Activated naive CD4-positive, alpha-beta T cell (primary cell): ENCODE measurements around the gene DNM3.
"Not testable (repeated sequence)": the region's sequence is repeated elsewhere in the genome, so short reads cannot be mapped to it uniquely, and the experiment has no call there.

Experiments
- DNase-seq, 4 experiments: peaks; one replicate each; lab custom pipeline; 2025; lab: John Stamatoyannopoulos, UW

Gene DNM3

DNA sequence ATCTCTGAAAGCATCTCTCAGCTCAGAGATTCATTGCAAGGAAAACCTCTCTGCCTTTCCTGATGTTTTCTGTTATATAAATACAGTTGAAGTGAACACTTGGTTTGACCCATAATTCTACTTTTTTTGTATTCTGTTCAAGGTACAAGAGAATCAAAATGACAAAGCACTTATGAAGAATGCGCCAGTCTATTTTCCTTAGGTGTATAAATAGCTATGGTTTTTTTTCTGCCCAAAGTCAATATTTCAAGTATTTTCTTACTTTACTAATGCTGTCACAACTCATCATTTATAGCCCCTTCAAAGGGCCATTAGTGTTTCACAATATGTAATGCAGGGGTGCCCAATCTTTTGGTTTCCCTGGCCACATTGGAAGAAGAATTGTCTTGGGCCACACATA is 436.7 kb downstream of the DNM3 start:
- no peak for DNase-seq

- no peak for DNase-seq
Measured at GRCh38 chr1:172278478-172278877, 437.2 kb downstream of the DNM3 start.

DNA sequence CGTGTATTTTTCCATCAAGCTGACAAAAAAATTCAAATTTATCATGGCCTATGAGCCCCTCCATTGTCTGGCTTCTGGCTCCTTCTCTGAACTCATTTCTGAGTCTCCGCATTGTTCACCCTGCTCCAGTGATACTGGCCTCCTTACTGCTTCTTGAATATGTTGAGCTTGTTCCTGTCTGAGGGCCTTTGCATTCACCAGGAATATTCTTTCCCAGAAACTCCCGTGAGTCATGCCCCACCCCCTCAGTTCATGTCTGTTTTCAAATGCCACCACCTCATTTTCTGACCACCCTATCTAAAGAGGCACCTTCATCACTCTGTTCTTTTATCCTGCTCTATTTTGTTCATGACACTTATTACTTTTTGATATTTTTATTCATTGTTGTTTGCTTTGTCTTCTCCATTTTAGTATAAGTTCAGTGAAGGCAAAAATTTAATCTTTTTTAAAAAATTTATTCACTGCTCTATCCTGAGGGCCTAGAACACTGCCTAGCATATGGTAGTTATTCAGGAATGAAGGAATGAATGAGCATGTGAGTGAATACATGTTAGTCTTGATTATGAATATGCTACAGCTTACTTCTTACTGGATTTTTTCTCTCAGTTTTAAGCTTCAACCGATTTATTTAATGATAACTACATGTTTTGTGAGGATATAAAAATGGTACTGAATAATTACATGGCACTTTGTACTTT is 438.8 kb downstream of the DNM3 start:
- DNase-seq: no peak

DNA sequence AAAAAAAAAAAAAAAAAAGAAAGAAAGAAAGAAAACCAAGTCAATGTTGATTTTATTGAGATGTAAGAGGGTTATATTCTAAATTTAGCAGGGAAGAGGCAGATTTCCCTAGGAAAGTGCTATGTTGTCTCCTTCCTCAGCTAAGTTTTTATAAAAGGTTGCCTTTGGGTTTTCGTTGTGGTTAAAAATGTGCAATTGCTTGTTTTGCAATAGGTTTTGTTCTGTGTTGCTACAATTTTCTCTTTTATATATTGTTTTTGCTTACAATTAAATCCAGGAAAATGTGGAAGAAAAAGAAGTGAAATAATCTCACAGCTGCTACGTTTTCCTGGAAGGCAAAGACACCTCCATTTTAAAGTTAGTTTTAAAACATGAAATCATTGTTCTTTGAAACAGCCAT is 442.5 kb downstream of the DNM3 start:
- DNase-seq: no peak

DNA sequence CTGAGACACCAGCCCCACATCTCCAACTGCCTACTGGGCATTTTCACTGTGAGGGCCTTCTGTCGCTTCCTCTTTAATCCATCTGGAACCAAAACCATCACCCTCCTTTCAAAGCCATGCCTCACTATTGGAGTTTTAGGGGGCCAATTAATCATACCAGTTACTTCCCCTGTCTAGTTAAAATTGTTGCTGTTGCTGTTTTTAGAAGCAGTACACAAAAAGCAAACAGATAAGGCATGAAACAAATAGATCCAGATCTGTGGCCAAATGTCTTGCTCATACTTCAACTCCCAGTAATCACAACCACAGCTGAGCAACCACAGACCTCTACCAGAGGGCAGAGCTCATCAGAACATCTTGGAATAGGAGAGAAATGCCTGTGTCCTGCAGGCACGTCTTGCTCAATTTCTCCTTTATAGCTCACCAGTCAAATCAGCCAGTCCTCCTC is 445.4 kb downstream of the DNM3 start:
- DNase-seq: no peak

DNA sequence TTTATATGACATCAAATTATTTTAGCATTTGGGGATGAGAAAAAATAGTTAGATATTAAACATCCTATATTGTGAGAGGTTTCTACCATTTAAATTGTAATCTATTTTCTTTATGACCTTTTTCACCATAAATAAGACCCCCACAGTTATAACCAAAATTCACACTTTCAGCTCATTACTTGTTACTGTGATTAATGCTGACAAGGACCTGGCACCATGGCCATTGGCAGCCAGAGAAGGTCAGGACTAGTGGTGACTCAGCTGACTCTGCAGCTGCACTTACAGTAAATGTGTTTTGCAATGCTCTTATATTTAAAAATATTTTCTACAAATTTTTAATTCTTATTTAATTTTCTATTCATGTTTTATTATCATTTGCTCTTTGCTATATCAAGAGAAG is 445.9 kb downstream of the DNM3 start:
- DNase-seq: no peak

DNA sequence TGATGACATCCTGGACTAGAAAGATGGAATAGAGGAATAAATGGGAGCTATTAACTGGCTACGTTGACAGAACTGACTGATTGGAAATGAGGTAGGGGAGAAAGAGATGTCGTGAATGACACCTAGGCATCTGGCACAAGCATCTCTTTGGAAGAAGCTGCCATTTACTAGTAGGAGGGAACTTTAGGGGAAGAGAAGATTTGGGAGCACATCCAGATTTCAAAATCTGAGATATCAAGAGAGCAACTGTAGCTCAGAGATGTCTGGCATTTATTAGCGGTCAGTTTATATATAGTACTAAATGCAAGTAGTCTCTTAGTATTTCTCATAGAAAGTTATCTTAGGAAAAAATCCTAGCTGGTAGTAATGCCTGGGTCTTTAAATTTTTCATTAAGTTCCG is 447.3 kb downstream of the DNM3 start:
- no peak for DNase-seq

- DNase-seq: no peak
Measured at GRCh38 chr1:172289448-172289847, 448.1 kb downstream of the DNM3 start.

DNA sequence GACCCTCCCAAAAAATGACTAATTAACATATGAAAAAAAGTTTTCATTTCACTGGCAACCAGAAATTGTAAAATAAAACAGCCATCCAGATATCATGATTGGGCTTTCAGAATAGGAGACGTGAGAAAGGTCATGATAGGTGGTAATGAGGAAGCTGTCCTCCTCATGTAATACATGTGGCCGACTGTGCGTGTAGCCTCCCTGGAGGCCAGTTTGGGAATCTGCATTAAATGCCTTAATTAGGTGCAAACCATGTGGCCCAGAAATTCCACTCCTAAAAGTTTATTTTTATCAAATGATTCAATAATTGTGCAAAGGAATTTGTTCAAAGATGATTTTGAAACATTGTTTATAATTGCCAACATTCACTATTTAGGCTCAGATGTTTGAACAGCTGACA is 451.5 kb downstream of the DNM3 start:
- no peak for DNase-seq

GRCh38 chr1:172293429-172293828 is 452.1 kb downstream of the DNM3 start:
- DNase-seq: no peak

GRCh38 chr1:172298141-172298540 is 456.8 kb downstream of the DNM3 start:
- no peak for DNase-seq

- no peak for DNase-seq
Measured at GRCh38 chr1:172298911-172299310, 457.6 kb downstream of the DNM3 start.

- DNase-seq: no peak
Measured at GRCh38 chr1:172299515-172299914, 458.2 kb downstream of the DNM3 start.

DNA sequence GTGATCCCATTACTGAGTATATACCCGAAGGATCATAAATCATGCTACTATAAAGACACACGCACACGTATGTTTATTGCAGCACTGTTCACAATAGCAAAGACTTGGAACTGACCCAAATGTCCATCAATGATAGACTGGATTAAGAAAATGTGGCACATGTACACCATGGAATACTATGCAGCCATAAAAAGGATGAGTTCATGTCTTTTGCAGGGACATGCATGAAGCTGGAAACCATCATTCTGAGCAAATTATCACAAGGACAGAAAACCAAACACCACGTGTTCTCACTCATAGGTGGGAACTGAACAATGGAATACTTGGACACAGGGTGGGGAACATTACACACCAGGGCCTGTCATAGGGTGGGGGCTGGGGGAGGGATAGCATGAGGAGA is 466.2 kb downstream of the DNM3 start:
- DNase-seq: not testable (repeated sequence)

- DNase-seq: no peak
Measured at GRCh38 chr1:172308142-172308541, 466.8 kb downstream of the DNM3 start.

GRCh38 chr1:172308577-172308976 is 467.3 kb downstream of the DNM3 start:
- no peak for DNase-seq

- DNase-seq: no peak
Measured at GRCh38 chr1:172320733-172321132, 479.4 kb downstream of the DNM3 start.

DNA sequence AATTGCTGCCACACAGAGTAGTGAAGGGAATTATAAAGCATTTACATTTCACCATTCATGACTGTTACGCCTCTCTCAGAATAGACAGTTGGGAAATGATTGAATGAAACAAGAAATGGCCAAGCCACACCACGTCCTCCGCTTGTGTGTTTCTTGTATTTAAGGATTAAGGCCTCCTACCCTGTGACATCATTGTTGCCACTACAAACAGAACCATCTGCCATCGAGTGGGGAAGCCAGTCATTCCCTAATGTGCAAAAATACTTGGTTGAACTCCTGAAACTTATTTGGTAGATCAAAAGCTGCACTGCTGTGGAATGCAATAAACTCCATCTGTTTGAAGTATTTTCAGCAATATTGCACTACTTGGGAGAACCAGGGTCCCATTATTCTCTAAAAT is 480.2 kb downstream of the DNM3 start:
- DNase-seq: no peak

GRCh38 chr1:172322219-172323061 is 481.1 kb downstream of the DNM3 start:
- no peak for DNase-seq

GRCh38 chr1:172323686-172324085 is 482.4 kb downstream of the DNM3 start:
- DNase-seq: no peak

DNA sequence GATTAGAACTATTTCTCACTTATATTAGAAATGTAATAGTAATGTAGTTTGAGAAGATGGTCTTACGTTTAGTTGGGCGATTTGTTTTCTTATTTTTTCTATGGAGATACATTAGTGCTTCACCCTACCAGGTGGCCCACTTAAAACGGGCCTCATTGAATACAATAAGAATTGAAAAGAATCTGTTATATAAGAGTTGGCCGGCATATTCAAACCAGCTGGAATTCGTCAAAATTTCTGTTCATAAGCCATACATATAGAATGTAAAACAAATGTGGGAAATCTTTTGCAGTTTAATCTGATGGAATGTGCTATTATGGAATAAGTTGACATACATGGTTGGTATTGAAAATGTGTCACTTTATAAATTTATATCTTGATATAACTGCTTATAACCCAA is 482.8 kb downstream of the DNM3 start:
- DNase-seq: no peak

GRCh38 chr1:172324761-172325160 is 483.5 kb downstream of the DNM3 start:
- no peak for DNase-seq

- DNase-seq: no peak
Measured at GRCh38 chr1:172325531-172325930, 484.2 kb downstream of the DNM3 start.

- DNase-seq: no peak
Measured at GRCh38 chr1:172326136-172326535, 484.8 kb downstream of the DNM3 start.
